ENCODE results near the gene E2F3.

The E2F3 gene

GRCh38 chr6:20476501-20477043 is 74.9 kb downstream of the E2F3 start:
- DNase-seq (ENCODE audit: low spot score) = no peak
- in situ Hi-C loops (cut with MboI; ENCODE audit: low pct_unique_long_range_greater_than_20kb, low sequenced_read_pairs, unreplicated experiment) = no loop called here
- TF ChIP-seq CTCF (IDR thresholded peaks at IDR 0.05; ENCODE audit: extremely low read depth, insufficient read depth, missing control alignments) = no peak

- in situ Hi-C loops (cut with MboI; ENCODE audit: low pct_unique_long_range_greater_than_20kb, low sequenced_read_pairs, unreplicated experiment) = no loop called here
- TF ChIP-seq CTCF (IDR thresholded peaks at IDR 0.05; ENCODE audit: extremely low read depth, insufficient read depth, missing control alignments) = no peak
- no peak for DNase-seq (ENCODE audit: low spot score)
Measured at GRCh38 chr6:20477485-20477884, 75.8 kb downstream of the E2F3 start.

GRCh38 chr6:20479060-20479459 is 77.4 kb downstream of the E2F3 start:
- no peak for TF ChIP-seq CTCF (IDR thresholded peaks at IDR 0.05; ENCODE audit: extremely low read depth, insufficient read depth, missing control alignments)
- no peak for DNase-seq (ENCODE audit: low spot score)
- in situ Hi-C loops (cut with MboI; ENCODE audit: low pct_unique_long_range_greater_than_20kb, low sequenced_read_pairs, unreplicated experiment) = no loop called here

GRCh38 chr6:20479526-20479925 is 77.8 kb downstream of the E2F3 start:
- no peak for TF ChIP-seq CTCF (IDR thresholded peaks at IDR 0.05; ENCODE audit: extremely low read depth, insufficient read depth, missing control alignments)
- no peak for DNase-seq (ENCODE audit: low spot score)
- in situ Hi-C loops (cut with MboI; ENCODE audit: low pct_unique_long_range_greater_than_20kb, low sequenced_read_pairs, unreplicated experiment) = no loop called here

- in situ Hi-C loops (cut with MboI; ENCODE audit: low pct_unique_long_range_greater_than_20kb, low sequenced_read_pairs, unreplicated experiment) = no loop called here
- DNase-seq (ENCODE audit: low spot score) = no peak
- TF ChIP-seq CTCF (IDR thresholded peaks at IDR 0.05; ENCODE audit: extremely low read depth, insufficient read depth, missing control alignments) = no peak
Measured at GRCh38 chr6:20481281-20481680, 79.6 kb downstream of the E2F3 start.

- DNase-seq (ENCODE audit: low spot score) = no peak
- in situ Hi-C loops (cut with MboI; ENCODE audit: low pct_unique_long_range_greater_than_20kb, low sequenced_read_pairs, unreplicated experiment) = no loop called here
- TF ChIP-seq CTCF (IDR thresholded peaks at IDR 0.05; ENCODE audit: extremely low read depth, insufficient read depth, missing control alignments) = no peak
Measured at GRCh38 chr6:20483887-20484497, 82.3 kb downstream of the E2F3 start.

All from GM13977 (cell line).